GM19372 (cell line): Measurements from ENCODE around the gene NDUFA8.

Experiments
- ATAC-seq: cut with Tn5 transposase; IDR thresholded peaks from one replicate; pipeline ENCODE4 v1.9.1; 2021; ENCODE audit warnings: mild to moderate bottlenecking, low read depth, moderate library complexity; ENCODE audit not compliant: unreplicated experiment

Gene NDUFA8

DNA sequence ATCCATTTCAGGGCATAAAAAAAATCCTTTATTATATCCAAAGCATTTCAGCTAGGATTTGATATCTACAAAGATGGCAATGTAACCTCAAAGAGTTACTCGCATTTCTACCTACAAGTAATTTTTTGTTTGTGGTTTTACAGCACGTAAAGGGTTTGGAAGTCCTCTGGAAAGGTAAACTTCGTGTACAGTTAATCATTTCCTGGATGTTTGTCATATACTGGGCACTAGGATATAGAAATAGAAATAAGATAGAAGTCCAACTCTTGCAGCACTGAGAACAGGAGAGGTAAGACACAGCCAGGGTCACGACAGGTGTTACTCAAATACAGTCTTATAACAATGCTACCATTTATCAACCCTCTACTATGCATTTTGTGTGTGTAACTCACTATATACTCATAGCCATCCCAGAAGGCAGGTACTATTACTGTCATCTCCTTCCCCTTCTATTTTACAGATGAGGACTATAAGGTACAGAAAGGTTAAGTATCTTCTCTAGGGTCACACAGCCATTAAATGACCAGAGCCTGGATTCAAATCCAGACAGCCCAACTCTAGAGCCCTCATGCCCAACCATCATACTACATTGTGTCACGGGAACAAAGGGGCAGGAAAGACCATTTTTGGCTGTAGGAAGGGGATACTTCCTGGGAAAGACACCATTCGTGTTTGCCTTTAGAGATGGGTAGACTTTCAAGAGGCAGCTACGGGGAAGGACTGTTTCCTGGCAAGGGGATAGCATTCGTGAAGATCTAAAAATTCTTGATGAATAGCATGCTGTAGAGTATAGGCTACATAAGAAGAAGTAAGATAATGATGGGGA is 19.0 kb downstream of the NDUFA8 start:
- no peak for ATAC-seq

GRCh38 chr9:122138560-122139268 is 20.9 kb downstream of the NDUFA8 start:
- ATAC-seq, result no peak

DNA sequence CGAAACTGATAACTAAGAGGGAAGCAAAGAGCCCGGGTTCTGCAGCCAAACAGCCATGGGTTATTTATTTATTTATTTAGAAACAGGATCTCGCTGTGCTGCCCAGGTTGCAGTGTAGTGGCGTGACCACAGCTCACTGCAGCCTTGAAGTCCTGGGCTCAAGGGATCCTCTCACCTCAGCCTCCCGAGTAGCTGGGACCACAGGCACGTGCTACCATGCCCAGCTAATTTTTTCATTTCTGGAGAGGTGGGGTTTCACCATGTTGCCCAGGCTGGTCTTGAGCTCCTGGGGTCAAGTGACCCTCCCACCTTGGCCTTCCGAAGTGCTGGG is 24.1 kb downstream of the NDUFA8 start:
- ATAC-seq, result no peak

DNA sequence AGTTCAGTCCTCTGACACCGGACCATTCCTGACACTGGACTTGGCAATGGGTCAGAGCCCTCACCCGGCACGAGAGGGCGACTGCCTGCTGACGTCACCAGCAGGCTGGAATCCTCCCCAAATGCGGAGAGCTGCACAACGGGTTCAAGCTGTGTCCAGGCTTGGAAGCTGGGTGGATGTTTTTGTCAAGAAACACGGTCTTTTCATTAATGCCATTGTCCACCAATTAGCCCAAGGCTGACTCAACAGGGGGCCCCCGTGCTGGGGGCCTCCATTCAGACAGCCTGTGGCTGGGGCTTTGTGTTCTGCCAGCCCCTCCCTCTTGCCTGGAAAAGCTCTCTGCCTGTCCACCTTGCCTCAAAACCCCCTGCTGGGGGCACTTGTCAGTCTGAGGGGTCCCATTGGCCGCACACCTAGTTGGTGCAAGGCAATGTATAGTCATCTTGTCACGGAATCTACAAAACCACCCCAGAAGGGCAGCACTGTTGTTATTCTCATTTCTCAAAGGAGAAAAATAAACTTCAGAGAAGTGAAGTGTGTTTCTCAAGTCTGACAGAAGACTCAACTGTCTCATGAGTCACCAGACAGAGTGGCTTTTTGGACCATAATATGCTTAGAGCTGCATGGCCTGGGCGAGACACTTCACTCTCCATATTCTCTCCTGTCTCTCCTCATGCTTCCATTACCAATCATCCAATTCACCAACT is 24.6 kb downstream of the NDUFA8 start:
- no peak for ATAC-seq

GRCh38 chr9:122133984-122134535 is 25.5 kb downstream of the NDUFA8 start:
- ATAC-seq, result no peak

GRCh38 chr9:122133263-122133983 is 26.2 kb downstream of the NDUFA8 start:
- ATAC-seq, result no peak

GRCh38 chr9:122132539-122132938 is 27.0 kb downstream of the NDUFA8 start:
- no peak for ATAC-seq

- no peak for ATAC-seq
These were observed 28.1 kb downstream of the NDUFA8 start for GRCh38 chr9:122131401-122132001.

DNA sequence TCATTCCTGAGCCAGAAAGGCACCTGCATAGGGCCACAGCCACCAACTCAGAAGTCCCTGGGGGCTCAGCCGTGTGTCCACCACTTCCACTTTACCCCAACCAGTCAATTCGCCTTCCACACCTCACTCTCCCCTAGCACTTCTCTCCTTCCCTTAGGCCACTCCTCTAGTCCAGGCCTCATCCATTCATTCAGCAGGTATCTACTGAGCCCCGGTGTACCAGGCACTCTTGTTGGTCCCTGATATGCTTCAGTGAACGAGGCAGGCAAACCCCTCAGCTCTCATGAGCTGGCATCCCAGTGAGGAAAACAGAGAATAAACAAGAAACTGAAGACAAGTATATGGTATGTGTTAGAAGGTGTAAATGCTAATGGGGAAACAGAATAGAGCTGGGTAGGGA is 28.7 kb downstream of the NDUFA8 start:
- no peak for ATAC-seq

DNA sequence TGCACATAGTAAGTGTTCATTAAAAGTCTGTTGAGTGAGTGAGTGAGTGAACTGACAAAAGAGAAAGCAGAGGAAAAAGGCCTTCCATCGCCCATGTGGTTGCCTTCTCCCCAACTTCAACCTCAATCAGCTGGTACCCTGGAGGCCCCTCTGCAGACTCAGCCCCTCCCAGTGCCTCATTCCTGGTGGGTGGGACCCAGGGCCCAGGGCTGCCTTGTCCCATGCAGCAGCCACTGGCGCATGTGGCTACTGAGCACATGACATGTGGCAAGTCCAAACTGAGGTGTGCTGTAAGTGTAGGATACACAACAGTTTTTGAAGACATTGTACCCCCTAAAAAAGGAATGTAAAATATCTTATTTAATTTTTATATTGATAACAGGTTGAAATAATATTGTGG is 29.6 kb downstream of the NDUFA8 start:
- no peak for ATAC-seq

DNA sequence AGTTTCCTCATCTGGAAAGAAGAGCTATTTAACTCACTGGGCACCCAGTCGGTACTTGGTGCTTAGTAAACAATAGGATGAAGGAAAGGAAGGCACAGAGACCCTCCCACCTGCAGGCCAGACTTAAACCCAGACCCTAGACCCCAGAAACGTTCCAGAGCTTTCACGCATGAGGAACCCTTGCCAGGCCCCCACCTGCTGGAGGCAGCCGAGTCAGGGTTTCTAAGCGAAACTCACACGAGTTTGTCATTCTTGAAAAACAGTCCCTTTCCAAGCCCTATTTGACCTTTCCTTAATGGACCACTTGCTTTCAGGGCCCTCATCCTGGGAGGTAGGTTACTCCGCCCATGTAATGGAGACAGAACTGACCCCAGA is 30.6 kb downstream of the NDUFA8 start:
- no peak for ATAC-seq

- ATAC-seq, result no peak
These were observed 31.3 kb downstream of the NDUFA8 start for GRCh38 chr9:122128007-122128968.

GRCh38 chr9:122127396-122127798 is 32.2 kb downstream of the NDUFA8 start:
- ATAC-seq, result no peak

GRCh38 chr9:122126331-122127261 is 33.0 kb downstream of the NDUFA8 start:
- ATAC-seq, result no peak

DNA sequence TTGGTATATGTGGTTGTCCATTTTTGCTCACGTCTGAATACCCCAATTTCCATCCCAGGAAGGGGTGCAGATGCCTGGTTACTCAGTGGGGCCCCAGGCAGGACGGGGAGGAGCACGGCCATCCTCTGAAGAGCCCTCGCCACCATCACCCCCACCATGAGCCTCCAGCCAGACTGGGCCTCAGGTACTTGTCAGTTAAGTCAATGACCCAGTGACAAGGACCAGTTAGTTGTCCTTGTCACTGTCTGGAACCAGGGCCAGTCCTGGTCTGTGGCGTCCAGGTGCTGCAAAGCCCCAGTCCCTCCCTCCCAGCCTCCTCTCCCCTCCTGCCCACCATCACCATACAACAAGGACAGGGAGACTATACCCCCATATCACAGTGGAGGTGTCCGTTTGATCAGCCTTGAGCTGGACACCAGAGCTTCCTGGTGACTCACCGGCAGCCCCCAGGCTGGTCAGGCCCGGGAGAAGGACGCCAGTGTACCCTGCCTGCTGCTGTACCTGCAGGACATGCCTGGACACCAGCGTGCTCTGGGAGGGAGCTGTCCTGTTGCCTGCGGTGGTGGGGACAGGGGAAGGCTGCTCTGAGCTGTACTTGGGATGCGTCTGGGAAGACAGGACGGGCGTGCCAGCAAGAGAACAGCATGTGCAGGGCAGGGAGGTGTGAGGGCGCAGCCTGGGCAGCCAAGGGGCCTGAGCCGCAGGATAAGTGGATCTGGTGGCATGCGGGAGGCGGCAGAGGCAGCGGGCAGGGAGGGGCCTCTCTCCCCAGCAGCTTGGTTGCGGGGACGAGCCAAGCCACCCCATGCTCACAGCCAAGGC is 33.9 kb downstream of the NDUFA8 start:
- ATAC-seq, result no peak

GRCh38 chr9:122125158-122125508 is 34.4 kb downstream of the NDUFA8 start:
- peak; percentile 79 for ATAC-seq

DNA sequence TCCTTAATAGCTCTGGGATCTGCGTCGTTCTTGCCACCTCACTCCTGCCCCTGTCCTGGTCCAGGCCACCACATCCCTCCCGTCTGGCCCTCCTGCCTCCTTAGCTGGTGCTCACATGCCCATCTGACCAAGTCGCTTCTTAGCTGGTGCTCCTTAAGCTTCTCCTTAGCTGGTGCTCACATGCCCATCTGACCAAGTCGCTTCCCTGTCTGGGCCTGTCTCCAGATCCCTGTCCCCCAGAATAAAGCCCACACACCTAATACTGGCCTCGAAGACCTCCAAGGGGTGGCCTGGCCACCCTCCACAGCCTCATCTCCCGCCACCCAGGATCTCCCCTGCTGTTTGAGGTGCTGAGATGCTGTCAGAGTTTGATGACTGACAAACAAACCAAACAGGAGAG is 35.1 kb downstream of the NDUFA8 start:
- ATAC-seq, result no peak
